BLaER1 (cell line): ENCODE results near the gene NFIA.
A peak's percentile ranks its signal among the peaks of the same experiment; 100 is the strongest.
"Not testable (repeated sequence)": the region's sequence is repeated elsewhere in the genome, so short reads cannot be mapped to it uniquely, and the experiment has no call there.

ENCODE experiments used
- H3K27ac ChIP-seq: shearing (Covaris generic); formaldehyde crosslinking; 2 replicates; pipeline ENCODE4 v1.8.1; 2022
- H3K27me3 ChIP-seq: shearing (Covaris generic); formaldehyde crosslinking; 2 replicates; pipeline ENCODE4 v1.8.1; 2022
- H3K36me3 ChIP-seq: shearing (Covaris generic); formaldehyde crosslinking; 2 replicates; pipeline ENCODE4 v1.8.1; 2022
- H3K4me1 ChIP-seq: shearing (Covaris generic); formaldehyde crosslinking; 2 replicates; pipeline ENCODE4 v1.8.1; 2022
- H3K4me2 ChIP-seq: shearing (Covaris generic); formaldehyde crosslinking; 2 replicates; pipeline ENCODE4 v1.8.1; 2022
- H3K4me3 ChIP-seq: shearing (Covaris generic); formaldehyde crosslinking; 2 replicates; pipeline ENCODE4 v1.8.1; 2022
- H3K9ac ChIP-seq: shearing (Covaris generic); formaldehyde crosslinking; 2 replicates; pipeline ENCODE4 v1.8.1; 2022
- H3K9me3 ChIP-seq: shearing (Covaris generic); formaldehyde crosslinking; 2 replicates; pipeline ENCODE4 v1.8.1; 2022
- H4K20me1 ChIP-seq: shearing (Covaris generic); formaldehyde crosslinking; 2 replicates; pipeline ENCODE4 v1.8.1; 2022
- Cebpa-rat ChIP-seq: shearing (Covaris generic); IDR thresholded peaks from 2 replicates; pipeline ENCODE4 v1.8.1; 2022

Gene NFIA

DNA sequence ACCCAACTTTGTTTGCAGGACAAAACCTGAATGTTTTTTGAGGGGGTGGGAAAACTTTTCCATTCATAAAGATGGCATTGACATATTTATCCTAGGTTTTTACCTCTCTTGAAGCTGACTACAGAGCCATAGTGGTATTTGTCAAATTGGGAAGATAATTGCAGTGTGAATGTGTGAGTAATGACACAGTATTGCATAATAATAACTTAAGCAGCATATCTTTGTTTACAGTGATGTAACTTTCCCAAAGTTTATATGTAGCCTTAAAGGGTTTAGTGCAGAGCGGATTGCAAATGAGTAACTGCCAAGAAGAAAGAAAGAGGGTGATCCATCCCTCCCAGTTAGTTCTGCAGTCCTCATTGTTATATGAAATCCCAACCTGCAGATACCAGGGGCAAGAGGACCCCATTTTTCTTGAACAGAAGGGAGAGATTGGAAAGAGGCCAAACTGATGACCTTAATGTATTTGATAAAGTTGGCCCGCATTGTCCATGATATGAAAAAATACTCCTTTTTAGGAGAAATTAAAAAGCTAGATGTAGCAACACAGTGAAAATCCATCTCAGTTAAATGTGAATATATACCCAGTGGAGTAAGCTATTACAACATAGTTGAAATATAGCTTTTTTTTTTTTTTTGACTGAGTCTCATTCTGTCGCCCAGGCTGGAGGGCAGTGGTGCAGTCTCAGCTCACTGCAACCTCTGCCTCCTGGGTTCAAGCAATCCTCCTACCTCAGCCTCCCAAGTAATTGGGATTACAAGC lies 23.7 kb upstream of the NFIA start:
- peaks cover 63% of the 10 kb centered on the region for H3K27me3 ChIP-seq
- H3K9ac ChIP-seq: no peak overlapping the region
- no peak overlapping the region for H3K27ac ChIP-seq
- no peak for TF ChIP-seq Cebpa-rat
- peaks cover 51% of the 10 kb centered on the region for H4K20me1 ChIP-seq
- H3K4me2 ChIP-seq: no peak overlapping the region
- H3K9me3 ChIP-seq: no peaks in the 10 kb centered on the region; the same call in 1 of the 2 replicates
- peaks cover 5% of the 10 kb centered on the region for H3K4me1 ChIP-seq
- H3K36me3 ChIP-seq: no peaks in the 10 kb centered on the region
- H3K4me3 ChIP-seq: no peak overlapping the region

DNA sequence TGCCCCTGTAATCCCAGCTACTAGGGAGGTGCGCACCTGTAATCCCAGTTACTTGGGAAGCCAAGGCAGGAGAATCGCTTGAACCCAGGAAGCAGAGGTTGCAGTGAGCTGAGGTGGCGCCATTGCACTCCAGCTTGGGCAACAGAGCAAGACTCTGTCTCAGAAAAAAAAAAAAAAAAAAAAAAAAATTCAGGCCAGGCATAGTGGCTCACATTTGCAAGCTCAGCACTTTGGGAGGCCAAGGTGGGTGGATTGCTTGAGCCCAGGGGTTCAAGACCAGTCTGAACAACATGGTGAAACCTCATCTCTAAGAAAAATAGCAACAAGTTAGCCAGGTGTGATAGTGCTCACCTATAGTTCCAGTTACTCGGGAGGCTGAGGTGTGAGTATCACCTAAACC lies 20.8 kb upstream of the NFIA start:
- H3K9me3 ChIP-seq, H3K4me3 ChIP-seq, H3K36me3 ChIP-seq, H3K9ac ChIP-seq, H3K4me1 ChIP-seq, H3K27ac ChIP-seq, H3K4me2 ChIP-seq: not testable (repeated sequence)
- Histone ChIP-seq H3K27me3 (peaks cover 33% of the 10 kb centered on the region), H4K20me1 (peaks cover 21% of the 10 kb centered on the region)

DNA sequence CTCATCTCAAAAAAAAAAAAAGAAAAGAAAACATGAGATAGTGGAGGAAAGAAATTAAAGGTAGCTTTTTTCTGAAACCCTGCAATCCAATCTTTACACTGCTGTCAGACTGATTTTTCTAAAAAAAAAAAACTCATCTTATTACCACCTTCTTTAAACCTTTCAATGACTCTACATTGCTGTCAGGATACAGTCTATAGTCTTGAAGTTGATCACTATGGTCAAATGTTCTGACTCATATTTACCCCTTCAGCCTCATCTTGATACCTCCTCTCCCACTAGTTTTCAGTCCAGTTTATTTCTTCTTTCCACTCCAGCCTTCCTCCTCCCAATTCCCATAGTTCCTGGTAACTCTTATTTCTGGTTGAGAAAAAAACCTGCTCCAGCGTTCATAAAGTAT lies 17.7 kb upstream of the NFIA start:
- TF ChIP-seq Cebpa-rat: no peak

DNA sequence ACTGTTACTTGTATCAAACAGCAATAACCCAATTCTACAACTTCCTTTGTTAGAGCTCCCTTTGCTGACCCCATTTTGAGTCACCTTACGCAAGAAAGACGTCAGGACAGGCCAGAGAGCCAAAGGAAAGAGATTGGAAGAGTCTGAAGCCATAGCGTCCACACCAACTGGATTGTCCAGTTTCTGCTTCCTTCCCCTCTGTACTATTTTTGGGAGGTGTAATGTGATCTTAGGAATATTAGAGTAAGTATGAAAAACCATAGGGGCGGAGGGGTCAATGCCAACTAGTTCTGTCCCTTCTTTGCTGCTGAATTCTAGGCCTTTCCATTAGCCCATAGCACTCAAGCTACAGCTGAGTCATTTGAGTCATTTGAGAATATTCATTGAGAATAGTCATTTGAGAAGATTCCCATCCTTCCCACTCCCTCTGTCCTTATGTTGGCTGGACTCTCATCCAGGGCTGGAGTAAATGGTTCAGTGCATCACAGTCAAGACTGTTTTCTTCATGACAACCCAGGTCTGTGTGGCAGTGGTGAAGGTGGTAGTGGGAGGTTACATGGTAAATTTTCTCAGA lies 14.8 kb upstream of the NFIA start:
- H3K9ac ChIP-seq: no peak overlapping the region
- no peaks in the 10 kb centered on the region for H3K36me3 ChIP-seq
- H4K20me1 ChIP-seq: no peaks in the 10 kb centered on the region
- H3K4me1 ChIP-seq: no peaks in the 10 kb centered on the region
- TF ChIP-seq Cebpa-rat: no peak
- no peaks in the 10 kb centered on the region for H3K9me3 ChIP-seq
- H3K4me2 ChIP-seq: no peak overlapping the region
- H3K27me3 ChIP-seq: no peaks in the 10 kb centered on the region
- no peak overlapping the region for H3K4me3 ChIP-seq
- no peak overlapping the region for H3K27ac ChIP-seq

More for the DNA sequence above, 17.7 kb upstream of the NFIA start:
- Histone ChIP-seq H3K9ac (no peak overlapping the region), H3K9me3 (no peaks in the 10 kb centered on the region), H3K36me3 (no peaks in the 10 kb centered on the region), H4K20me1 (no peaks in the 10 kb centered on the region), H3K4me3 (no peak overlapping the region), H3K4me2 (no peak overlapping the region), H3K4me1 (no peaks in the 10 kb centered on the region), H3K27ac (no peak overlapping the region), H3K27me3 (peaks cover 3% of the 10 kb centered on the region; the same call in 1 of the 2 replicates)

DNA sequence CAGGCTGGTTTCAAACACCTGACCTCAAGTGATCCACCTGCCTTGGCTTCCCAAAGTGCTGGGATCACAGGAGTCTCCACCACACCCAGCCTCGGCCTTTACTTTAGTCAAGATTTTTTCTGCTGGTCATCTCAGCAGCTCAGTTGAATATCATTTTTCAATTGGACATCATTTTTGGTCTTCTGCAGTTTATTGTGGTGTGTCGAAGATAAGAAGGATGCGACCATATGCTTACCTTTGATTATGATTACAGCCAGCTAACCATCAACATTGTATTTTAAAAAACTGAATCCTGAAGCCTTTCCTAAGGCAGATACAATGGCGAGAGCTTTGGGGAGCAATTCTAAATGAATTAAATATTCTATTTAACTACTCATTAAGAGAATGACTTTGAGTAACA lies 12.3 kb upstream of the NFIA start:
- no peaks in the 10 kb centered on the region; the same call in 1 of the 2 replicates for H4K20me1 ChIP-seq
- no peaks in the 10 kb centered on the region for H3K4me1 ChIP-seq
- H3K9ac ChIP-seq: no peak overlapping the region
- H3K36me3 ChIP-seq: no peaks in the 10 kb centered on the region
- no peak overlapping the region for H3K4me2 ChIP-seq
- H3K27ac ChIP-seq: no peak overlapping the region
- TF ChIP-seq Cebpa-rat: no peak
- no peaks in the 10 kb centered on the region for H3K9me3 ChIP-seq
- H3K27me3 ChIP-seq: peaks cover 6% of the 10 kb centered on the region
- H3K4me3 ChIP-seq: no peak overlapping the region

DNA sequence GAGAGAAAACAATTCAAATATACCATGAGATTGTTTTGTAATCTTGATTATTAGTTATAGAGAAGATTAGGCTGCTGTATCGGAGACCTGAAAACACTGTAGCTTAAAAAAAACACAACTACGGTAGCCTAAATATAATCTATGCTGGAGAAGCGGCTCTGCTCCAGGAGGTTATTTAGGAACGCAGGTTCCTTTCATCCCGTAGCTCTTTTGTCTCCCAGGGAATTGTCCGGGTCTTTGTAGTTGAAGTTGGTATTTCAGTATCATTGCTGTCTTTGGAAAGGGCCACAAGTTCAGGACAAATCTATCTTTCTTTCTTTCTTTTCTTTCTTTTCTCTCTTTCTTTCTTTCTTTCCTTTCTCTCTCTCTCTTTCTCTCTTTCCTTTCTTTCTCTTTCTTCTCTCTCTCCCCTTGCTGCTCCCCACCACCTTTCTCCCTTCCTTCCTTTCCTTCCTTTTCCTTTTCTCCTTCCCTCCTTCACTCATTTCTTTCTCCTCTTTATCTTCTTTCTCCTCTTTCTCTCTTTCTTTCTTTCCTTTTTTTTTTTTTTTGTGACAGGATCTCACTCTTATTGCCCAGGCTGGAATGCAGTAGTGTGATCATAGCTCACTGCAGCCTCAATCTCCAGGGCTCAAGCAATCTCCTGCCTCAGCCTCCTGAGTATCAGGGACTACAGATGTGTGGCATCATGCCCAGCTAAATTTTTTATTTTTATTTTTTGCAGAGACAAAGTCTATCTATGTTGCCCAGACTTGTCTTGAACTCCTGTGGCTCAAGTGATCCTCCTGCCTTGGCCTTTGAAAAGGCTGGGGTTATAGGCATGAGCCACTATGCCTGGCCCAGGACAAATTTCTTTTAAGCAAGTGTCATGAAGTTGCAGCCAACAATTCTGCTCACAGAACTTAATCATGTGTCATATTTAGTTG lies 10.9 kb upstream of the NFIA start:
- no peak overlapping the region for H3K27ac ChIP-seq
- no peak overlapping the region for H3K4me3 ChIP-seq
- 0 out of 2 replicates have a peak, but pooled peaks cover under 1% of the 10 kb centered on the region for H3K4me1 ChIP-seq
- H3K36me3 ChIP-seq: no peaks in the 10 kb centered on the region
- no peak overlapping the region for H3K9ac ChIP-seq
- no peak for TF ChIP-seq Cebpa-rat
- peaks cover 3% of the 10 kb centered on the region for H4K20me1 ChIP-seq
- peaks cover 20% of the 10 kb centered on the region for H3K27me3 ChIP-seq
- H3K4me2 ChIP-seq: no peak overlapping the region
- H3K9me3 ChIP-seq: no peaks in the 10 kb centered on the region

DNA sequence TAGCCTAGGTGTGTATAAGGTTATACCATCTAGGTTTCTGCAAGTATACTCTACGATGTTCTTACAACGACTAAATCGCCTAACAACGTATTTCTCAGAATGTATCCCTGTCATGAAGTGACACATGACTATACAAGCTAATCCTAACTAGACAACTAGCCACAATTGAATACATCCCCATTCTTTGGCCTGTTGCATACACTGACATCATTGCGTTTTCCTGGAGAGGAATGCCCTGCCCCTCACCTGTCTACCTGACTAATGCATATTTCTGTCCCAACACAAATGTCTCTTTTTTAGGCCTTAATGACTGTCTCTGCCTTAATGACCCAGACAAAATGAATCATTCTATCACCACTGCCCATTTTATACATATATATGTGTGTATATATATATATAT lies 8.5 kb upstream of the NFIA start:
- TF ChIP-seq Cebpa-rat: no peak
- 0 out of 2 replicates have a peak, but pooled peaks cover 17% of the 10 kb centered on the region for H3K4me1 ChIP-seq
- no peaks in the 10 kb centered on the region for H3K9me3 ChIP-seq
- H3K9ac ChIP-seq: no peak overlapping the region
- H3K4me3 ChIP-seq: no peak overlapping the region
- H3K4me2 ChIP-seq: no peak overlapping the region
- H3K27me3 ChIP-seq: peaks cover 44% of the 10 kb centered on the region
- no peak overlapping the region for H3K27ac ChIP-seq
- H4K20me1 ChIP-seq: peaks cover 18% of the 10 kb centered on the region
- H3K36me3 ChIP-seq: no peaks in the 10 kb centered on the region

DNA sequence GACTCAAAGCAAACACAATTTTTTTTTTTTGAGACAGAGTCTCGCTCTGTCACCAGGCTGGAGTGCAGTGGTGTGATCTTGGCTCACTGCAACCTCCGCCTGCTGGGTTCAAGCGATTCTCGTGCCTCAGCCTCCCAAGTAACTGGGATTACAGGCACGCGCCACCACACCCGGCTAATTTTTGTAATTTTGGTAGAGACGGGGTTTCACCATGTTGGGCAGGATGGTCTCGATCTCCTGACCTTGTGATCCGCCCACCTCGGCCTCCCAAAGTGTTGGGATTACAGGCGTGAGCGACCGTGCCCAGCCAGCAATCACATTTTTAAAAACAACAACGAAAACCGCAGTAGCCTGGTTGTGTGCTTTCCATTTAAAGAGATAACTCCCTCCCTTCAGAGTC lies 6.5 kb upstream of the NFIA start:
- H3K27ac ChIP-seq, H3K4me3 ChIP-seq, H3K36me3 ChIP-seq, H3K9ac ChIP-seq, H3K4me2 ChIP-seq, H3K9me3 ChIP-seq: not testable (repeated sequence)
- H3K27me3 ChIP-seq: peaks cover 64% of the 10 kb centered on the region
- peaks cover 37% of the 10 kb centered on the region for H4K20me1 ChIP-seq
- 0 out of 2 replicates have a peak, but pooled peaks cover 17% of the 10 kb centered on the region for H3K4me1 ChIP-seq

DNA sequence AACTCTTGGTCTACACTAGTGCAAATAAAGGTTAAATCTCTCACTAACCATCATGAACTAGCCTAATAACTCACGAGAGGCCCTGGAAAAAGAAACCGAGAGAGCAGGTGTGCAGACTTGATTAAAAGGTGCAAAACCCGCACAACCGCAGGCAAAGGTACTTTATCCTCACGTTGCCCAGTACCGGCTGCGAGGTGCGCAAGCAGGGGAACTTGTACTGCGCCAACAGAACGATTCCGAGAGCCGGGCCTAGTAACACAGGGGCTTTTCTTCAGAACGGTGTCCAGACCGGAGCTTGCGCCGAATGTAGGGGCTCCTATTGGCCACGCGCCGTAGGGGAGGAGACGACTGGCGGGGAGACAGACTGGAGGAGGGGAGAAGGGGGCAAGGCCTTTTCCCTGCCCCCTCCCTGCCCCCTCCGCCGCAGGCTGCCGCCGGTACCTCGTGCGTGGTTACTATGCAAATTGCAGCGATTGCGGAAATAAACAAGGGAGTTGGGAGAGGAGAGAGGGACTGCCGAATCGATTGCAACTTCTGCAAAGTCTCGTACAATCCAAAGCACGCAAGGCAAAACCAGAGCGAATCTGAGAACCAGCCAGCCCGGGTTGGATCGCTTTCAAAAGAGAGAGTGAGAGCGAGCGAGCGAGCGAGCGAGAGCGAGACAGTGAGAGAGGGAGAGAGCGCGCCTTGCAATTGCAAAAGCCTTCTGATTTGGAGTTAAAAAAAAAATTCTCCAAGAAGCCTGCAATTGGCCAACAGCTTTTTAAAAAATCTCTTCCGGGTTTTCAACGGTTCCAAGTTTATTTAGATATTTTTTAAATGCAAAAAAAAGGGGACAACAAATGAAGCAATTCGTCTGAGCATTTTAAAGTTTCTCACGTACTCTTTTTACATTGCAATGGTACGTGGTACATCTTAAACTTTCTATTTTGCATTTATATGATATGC lies 5.4 kb upstream of the NFIA start:
- Histone ChIP-seq H3K4me3 (peak overlapping the region; percentile 61), H3K27ac (no peak overlapping the region), H4K20me1 (peaks cover 48% of the 10 kb centered on the region)

More for the DNA sequence above, 5.4 kb upstream of the NFIA start:
- Histone ChIP-seq H3K4me2 (peak overlapping the region; percentile 67), H3K9ac (peak overlapping the region; percentile 9), H3K36me3 (no peaks in the 10 kb centered on the region), H3K27me3 (peaks cover 76% of the 10 kb centered on the region), H3K4me1 (peaks cover 21% of the 10 kb centered on the region; the same call in 1 of the 2 replicates), H3K9me3 (no peaks in the 10 kb centered on the region)
- TF ChIP-seq Cebpa-rat: no peak
